HepG2 (cell line): ENCODE measurements around the gene MRFAP1. TPM values are rescaled to one million over a fixed set of nuclear protein-coding genes. Genes with fewer than 3 reads are reported as not detected.

ENCODE experiments used
- CREB1 ChIP-seq, 2 experiments: fragments of 450-650 bp in 1 of 2; IDR thresholded peaks; 2 replicates each; pipeline ENCODE4 v1.6.1; 2016 to 2017; ENCODE audit warnings: control low read depth in 1 of 2, mild to moderate bottlenecking in 1 of 2, missing compliant biosample characterization in 1 of 2, missing genetic modification characterization in 1 of 2
- HNRNPH1 ChIP-seq: fragments of 200-400 bp; formaldehyde crosslinking; optimal IDR thresholded peaks from 2 replicates; pipeline ENCODE3; 2017; ENCODE audit warnings: mild to moderate bottlenecking, low read depth, low read length
- NCOA5 ChIP-seq: sonication (generic); formaldehyde crosslinking; IDR thresholded peaks from 2 replicates; pipeline ENCODE4 v1.4.0; 2020; ENCODE audit warnings: missing genetic modification reagents
- NFYC ChIP-seq: IDR thresholded peaks from 2 replicates; pipeline ENCODE4 v1.6.1; 2016; ENCODE audit warnings: missing genetic modification reagents, missing compliant biosample characterization
- SMC3 ChIP-seq: IDR thresholded peaks from 2 replicates; pipeline ENCODE4 v1.6.1; 2011; ENCODE audit warnings: low read length, improper control_type of control experiment
- TSC22D2 ChIP-seq: sonication (generic); formaldehyde crosslinking; IDR thresholded peaks from 2 replicates; pipeline ENCODE4 v1.5.1; 2020; ENCODE audit warnings: missing genetic modification reagents, mild to moderate bottlenecking, borderline replicate concordance
- U2AF2 ChIP-seq: fragments of 200-400 bp; formaldehyde crosslinking; IDR thresholded peaks from 2 replicates; pipeline ENCODE4 v1.6.1; 2017; ENCODE audit warnings: low read depth, mild to moderate bottlenecking, low read length
- ZFP36 ChIP-seq: fragments of 150-350 bp; IDR thresholded peaks from 2 replicates; pipeline ENCODE4 v1.6.1; 2018; ENCODE audit warnings: borderline replicate concordance, low read length, low read depth; ENCODE audit not compliant: partially characterized antibody
- ZNF441 ChIP-seq: sonication (generic); formaldehyde crosslinking; IDR thresholded peaks from 2 replicates; pipeline ENCODE4 v1.7.0; 2021; ENCODE audit warnings: missing genetic modification reagents, borderline replicate concordance
- ZNF468 ChIP-seq: sonication (generic); formaldehyde crosslinking; IDR thresholded peaks from 2 replicates; pipeline ENCODE4 v1.8.0; 2022; ENCODE audit warnings: mild to moderate bottlenecking, moderate library complexity, missing genetic modification reagents
- ZNF652 ChIP-seq: IDR thresholded peaks from 2 replicates; pipeline ENCODE4 v1.6.1; 2016; ENCODE audit warnings: low read depth, borderline replicate concordance
- polyA plus RNA-seq, 8 experiments: library from polyadenylated mRNA; depleted of rRNA in 3 of 8; stranded (reverse) in 7 of 8; unstranded in 1 of 8; fragments of >200 nt; fragmentation: Illumina TruSeq in 4 of 8; extraction: Trizol in 4 of 8; gene quantifications; 2 replicates each; pipeline versions ENCODE4 v1.2.1 to v1.2.3, GENCODE V29; 2011 to 2016; ENCODE audit warnings: low read depth in 4 of 8, missing spikeins in 1 of 8, mixed read lengths in 1 of 8; ENCODE audit not compliant: insufficient read depth in 1 of 8
- total RNA-seq, 5 experiments: library from RNA; depleted of rRNA; stranded (reverse); fragments of >200 nt; fragmentation: Illumina TruSeq; extraction: Trizol; gene quantifications; 2 replicates each; pipeline ENCODE4 v1.2.3, GENCODE V29; 2016; ENCODE audit warnings: low read depth in 1 of 5
- TF ChIP-seq, protein P1 (sequence below): sonication (generic); formaldehyde crosslinking; IDR thresholded peaks from 2 replicates; pipeline ENCODE4 v1.5.1; 2020; ENCODE audit warnings: mild to moderate bottlenecking, missing genetic modification reagents, moderate library complexity
- TF ChIP-seq, protein P2 (sequence below): sonication (generic); formaldehyde crosslinking; conservative IDR thresholded peaks from 2 replicates; pipeline ENCODE4 v1.4.0; 2020; ENCODE audit warnings: missing genetic modification reagents
- TF ChIP-seq, protein P3 (sequence below): sonication (generic); formaldehyde crosslinking; IDR thresholded peaks from 2 replicates; pipeline ENCODE4 v1.8.0; 2022; ENCODE audit warnings: missing genetic modification reagents, mild to moderate bottlenecking, inconsistent platforms, borderline replicate concordance
- TF ChIP-seq, protein P4 (sequence below), 2 experiments: sonication (generic) in 1 of 2; formaldehyde crosslinking in 1 of 2; IDR thresholded peaks; 2 replicates each; pipeline versions ENCODE4 v1.5.1 to v1.6.1; 2011 to 2020; ENCODE audit warnings: borderline replicate concordance in 1 of 2, low read depth in 1 of 2, low read length in 1 of 2, mild to moderate bottlenecking in 1 of 2, missing genetic modification reagents in 1 of 2, moderate library complexity in 1 of 2
- TF ChIP-seq, protein P5 (sequence below): sonication (generic); formaldehyde crosslinking; IDR thresholded peaks from 2 replicates; pipeline ENCODE4 v1.4.0; 2020; ENCODE audit warnings: missing genetic modification reagents

Gene MRFAP1
- total and polyA plus RNA-seq, 2 of the 13 experiments (the other 11 are each of a cell fraction or from before 2014, with no cell fraction given), result 112 to 158 TPM

DNA sequence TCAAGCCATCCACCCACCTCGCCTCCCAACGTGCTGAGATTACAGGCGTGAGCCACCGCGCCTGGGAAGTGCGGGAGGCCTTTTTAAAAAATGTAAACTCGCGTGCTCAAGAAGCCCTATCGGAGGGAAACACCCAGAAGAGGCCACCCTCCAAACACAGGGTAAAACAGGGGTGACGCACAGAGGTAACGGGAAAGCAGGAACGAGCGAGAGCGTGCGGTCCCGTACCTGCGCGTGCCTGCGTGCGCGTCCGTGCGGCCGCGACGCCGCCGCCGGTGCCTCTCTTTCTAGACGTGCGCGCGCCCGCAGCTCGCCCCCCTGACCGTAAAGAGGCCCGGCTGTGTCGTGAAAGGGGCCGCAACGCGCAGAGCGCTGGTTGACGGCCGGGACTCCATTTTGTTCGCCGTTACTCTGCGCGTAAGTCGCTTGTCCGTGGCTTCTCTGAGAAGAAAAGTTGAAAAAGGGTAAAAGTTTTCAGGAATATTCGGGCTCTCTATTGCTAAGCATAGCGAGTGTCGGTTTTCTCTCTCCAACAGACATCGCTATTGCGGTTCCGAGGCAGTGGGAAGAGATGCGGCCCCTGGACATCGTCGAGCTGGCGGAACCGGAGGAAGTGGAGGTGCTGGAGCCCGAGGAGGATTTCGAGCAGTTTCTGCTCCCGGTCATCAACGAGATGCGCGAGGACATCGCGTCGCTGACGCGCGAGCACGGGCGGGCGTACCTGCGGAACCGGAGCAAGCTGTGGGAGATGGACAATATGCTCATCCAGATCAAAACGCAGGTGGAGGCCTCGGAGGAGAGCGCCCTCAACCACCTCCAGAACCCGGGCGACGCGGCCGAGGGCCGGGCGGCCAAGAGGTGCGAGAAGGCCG lies at the start of gene MRFAP1 (continued):
- TF ChIP-seq CREB1 (IDR thresholded peaks at IDR 0.05) (peak; percentile 54; the same call in 1 of the 2 replicates), CREB1 (CRISPR knock-in tag; IDR thresholded peaks at IDR 0.05) (0 out of 2 replicates have a peak, but pooled peaks have one; percentile 23), NCOA5 (CRISPR knock-in tag) (no peak), ZNF468 (CRISPR knock-in tag) (no peak), ZNF441 (CRISPR knock-in tag) (peak; percentile 44; the same call in 1 of the 2 replicates), TSC22D2 (CRISPR knock-in tag) (no peak; the same call in 1 of the 2 replicates), HNRNPH1 (no peak), ZFP36 (no peak), U2AF2 (no peak), ZNF652 (CRISPR knock-in tag) (no peak), SMC3 (no peak), NFYC (CRISPR knock-in tag) (no peak)
- TF ChIP-seq, protein P1, sequence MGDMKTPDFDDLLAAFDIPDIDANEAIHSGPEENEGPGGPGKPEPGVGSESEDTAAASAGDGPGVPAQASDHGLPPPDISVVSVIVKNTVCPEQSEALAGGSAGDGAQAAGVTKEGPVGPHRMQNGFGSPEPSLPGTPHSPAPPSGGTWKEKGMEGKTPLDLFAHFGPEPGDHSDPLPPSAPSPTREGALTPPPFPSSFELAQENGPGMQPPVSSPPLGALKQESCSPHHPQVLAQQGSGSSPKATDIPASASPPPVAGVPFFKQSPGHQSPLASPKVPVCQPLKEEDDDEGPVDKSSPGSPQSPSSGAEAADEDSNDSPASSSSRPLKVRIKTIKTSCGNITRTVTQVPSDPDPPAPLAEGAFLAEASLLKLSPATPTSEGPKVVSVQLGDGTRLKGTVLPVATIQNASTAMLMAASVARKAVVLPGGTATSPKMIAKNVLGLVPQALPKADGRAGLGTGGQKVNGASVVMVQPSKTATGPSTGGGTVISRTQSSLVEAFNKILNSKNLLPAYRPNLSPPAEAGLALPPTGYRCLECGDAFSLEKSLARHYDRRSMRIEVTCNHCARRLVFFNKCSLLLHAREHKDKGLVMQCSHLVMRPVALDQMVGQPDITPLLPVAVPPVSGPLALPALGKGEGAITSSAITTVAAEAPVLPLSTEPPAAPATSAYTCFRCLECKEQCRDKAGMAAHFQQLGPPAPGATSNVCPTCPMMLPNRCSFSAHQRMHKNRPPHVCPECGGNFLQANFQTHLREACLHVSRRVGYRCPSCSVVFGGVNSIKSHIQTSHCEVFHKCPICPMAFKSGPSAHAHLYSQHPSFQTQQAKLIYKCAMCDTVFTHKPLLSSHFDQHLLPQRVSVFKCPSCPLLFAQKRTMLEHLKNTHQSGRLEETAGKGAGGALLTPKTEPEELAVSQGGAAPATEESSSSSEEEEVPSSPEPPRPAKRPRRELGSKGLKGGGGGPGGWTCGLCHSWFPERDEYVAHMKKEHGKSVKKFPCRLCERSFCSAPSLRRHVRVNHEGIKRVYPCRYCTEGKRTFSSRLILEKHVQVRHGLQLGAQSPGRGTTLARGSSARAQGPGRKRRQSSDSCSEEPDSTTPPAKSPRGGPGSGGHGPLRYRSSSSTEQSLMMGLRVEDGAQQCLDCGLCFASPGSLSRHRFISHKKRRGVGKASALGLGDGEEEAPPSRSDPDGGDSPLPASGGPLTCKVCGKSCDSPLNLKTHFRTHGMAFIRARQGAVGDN (CRISPR knock-in tag), result peak; percentile 95
- TF ChIP-seq, protein P2, sequence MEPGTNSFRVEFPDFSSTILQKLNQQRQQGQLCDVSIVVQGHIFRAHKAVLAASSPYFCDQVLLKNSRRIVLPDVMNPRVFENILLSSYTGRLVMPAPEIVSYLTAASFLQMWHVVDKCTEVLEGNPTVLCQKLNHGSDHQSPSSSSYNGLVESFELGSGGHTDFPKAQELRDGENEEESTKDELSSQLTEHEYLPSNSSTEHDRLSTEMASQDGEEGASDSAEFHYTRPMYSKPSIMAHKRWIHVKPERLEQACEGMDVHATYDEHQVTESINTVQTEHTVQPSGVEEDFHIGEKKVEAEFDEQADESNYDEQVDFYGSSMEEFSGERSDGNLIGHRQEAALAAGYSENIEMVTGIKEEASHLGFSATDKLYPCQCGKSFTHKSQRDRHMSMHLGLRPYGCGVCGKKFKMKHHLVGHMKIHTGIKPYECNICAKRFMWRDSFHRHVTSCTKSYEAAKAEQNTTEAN (CRISPR knock-in tag), result 0 out of 2 replicates have a peak, but pooled peaks have one; percentile 42
- TF ChIP-seq, protein P3, sequence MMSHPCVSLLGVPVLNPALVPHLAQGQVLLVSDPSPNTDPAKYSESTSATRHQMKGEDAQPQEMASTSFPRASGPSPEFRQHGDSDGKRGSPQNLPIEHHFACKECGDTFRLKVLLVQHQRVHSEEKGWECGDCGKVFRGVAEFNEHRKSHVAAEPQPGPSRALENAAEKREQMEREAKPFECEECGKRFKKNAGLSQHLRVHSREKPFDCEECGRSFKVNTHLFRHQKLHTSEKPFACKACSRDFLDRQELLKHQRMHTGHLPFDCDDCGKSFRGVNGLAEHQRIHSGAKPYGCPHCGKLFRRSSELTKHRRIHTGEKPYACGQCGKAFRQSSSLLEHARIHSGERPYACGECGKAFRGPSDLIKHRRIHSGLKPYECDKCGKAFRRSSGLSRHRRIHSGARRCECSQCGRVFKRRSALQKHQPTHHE (CRISPR knock-in tag), result no peak
- TF ChIP-seq, protein P4, sequence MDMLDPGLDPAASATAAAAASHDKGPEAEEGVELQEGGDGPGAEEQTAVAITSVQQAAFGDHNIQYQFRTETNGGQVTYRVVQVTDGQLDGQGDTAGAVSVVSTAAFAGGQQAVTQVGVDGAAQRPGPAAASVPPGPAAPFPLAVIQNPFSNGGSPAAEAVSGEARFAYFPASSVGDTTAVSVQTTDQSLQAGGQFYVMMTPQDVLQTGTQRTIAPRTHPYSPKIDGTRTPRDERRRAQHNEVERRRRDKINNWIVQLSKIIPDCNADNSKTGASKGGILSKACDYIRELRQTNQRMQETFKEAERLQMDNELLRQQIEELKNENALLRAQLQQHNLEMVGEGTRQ (IDR thresholded peaks at IDR 0.05; ENCODE audit: low read depth, low read length), result no peak
- TF ChIP-seq, protein P4 (CRISPR knock-in tag; IDR thresholded peaks at IDR 0.05; ENCODE audit: borderline replicate concordance), result peak; percentile 11; the same call in 1 of the 2 replicates
- TF ChIP-seq, protein P5, sequence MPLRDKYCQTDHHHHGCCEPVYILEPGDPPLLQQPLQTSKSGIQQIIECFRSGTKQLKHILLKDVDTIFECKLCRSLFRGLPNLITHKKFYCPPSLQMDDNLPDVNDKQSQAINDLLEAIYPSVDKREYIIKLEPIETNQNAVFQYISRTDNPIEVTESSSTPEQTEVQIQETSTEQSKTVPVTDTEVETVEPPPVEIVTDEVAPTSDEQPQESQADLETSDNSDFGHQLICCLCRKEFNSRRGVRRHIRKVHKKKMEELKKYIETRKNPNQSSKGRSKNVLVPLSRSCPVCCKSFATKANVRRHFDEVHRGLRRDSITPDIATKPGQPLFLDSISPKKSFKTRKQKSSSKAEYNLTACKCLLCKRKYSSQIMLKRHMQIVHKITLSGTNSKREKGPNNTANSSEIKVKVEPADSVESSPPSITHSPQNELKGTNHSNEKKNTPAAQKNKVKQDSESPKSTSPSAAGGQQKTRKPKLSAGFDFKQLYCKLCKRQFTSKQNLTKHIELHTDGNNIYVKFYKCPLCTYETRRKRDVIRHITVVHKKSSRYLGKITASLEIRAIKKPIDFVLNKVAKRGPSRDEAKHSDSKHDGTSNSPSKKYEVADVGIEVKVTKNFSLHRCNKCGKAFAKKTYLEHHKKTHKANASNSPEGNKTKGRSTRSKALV (CRISPR knock-in tag), result no peak
